ENCODE measurements around the gene CFL1. TPM values are rescaled to one million over a fixed set of nuclear protein-coding genes. Genes with fewer than 3 reads are reported as not detected.

CFL1 gene
- total RNA-seq, 1 experiment from 2014 or later: 960 TPM

- H3K27me3 Mint-ChIP-seq (ENCODE audit: insufficient read depth, unreplicated experiment): no peaks in the 10 kb centered on the region
- no peaks in the 10 kb centered on the region for H3K9me3 Mint-ChIP-seq (ENCODE audit: unreplicated experiment)
- CTCF ChIA-PET: interaction anchor here (7.7 kb wide), 1 partner anchor 24 kb away, joined by 241 read pairs; the partner anchor contains the start of genes CCDC85B and FIBP
- peak in 1 of 2 experiments; percentile 32 for DNase-seq
- intact Hi-C loops (cut with micrococcal nuclease; ENCODE audit: unreplicated experiment): no loop called here
- POLR2A ChIA-PET: no interaction called here
- H3K27me3 ChIP-seq (replicated peaks; ENCODE audit: control insufficient read depth, insufficient read depth, low read length): no peaks in the 10 kb centered on the region
- H3K4me3 Mint-ChIP-seq (ENCODE audit: unreplicated experiment): no peak overlapping the region
- no peaks in the 10 kb centered on the region for H3K36me3 ChIP-seq (ENCODE audit: control insufficient read depth, insufficient read depth, low read length)
- peaks cover 56% of the 10 kb centered on the region for H3K36me3 Mint-ChIP-seq (ENCODE audit: insufficient read depth, unreplicated experiment)
- no peak overlapping the region for H3K4me3 ChIP-seq (ENCODE audit: low read depth, low read length)
- no peaks in the 10 kb centered on the region for H3K9me3 ChIP-seq
- H3K4me1 Mint-ChIP-seq (ENCODE audit: low read depth, unreplicated experiment): peaks cover 8% of the 10 kb centered on the region
- no TSS peak for BruUV-seq (replicated peaks)
- peaks cover 8% of the 10 kb centered on the region for H3K4me1 ChIP-seq
- no peak overlapping the region for H3K27ac Mint-ChIP-seq (ENCODE audit: unreplicated experiment)
- TF ChIP-seq CTCF (IDR thresholded peaks at IDR 0.05; ENCODE audit: insufficient read depth in 1 of 2, low read depth in 1 of 2, low read length in 1 of 2, severe bottlenecking in 1 of 2, unreplicated experiment in 1 of 2): no peak
Measured at GRCh38 chr11:65862941-65863888, 5.2 kb upstream of the CFL1 start.

GRCh38 chr11:65862191-65862735 is 4.3 kb upstream of the CFL1 start:
- POLR2A ChIA-PET: no interaction called here
- Histone ChIP-seq H3K36me3 (ENCODE audit: control insufficient read depth, insufficient read depth, low read length) (no peaks in the 10 kb centered on the region), H3K4me3 (ENCODE audit: low read depth, low read length) (no peak overlapping the region)

More at GRCh38 chr11:65862191-65862735, 4.3 kb upstream of the CFL1 start:
- Histone ChIP-seq H3K27me3 (replicated peaks; ENCODE audit: control insufficient read depth, insufficient read depth, low read length) (no peaks in the 10 kb centered on the region), H3K4me1 (peaks cover 8% of the 10 kb centered on the region), H3K9me3 (no peaks in the 10 kb centered on the region)
- Mint-ChIP-seq H3K27ac (ENCODE audit: unreplicated experiment) (no peak overlapping the region), H3K4me3 (ENCODE audit: unreplicated experiment) (peak overlapping the region; percentile 0), H3K27me3 (ENCODE audit: insufficient read depth, unreplicated experiment) (no peaks in the 10 kb centered on the region), H3K36me3 (ENCODE audit: insufficient read depth, unreplicated experiment) (peaks cover 64% of the 10 kb centered on the region), H3K4me1 (ENCODE audit: low read depth, unreplicated experiment) (peaks cover 8% of the 10 kb centered on the region), H3K9me3 (ENCODE audit: unreplicated experiment) (no peaks in the 10 kb centered on the region)
- DNase-seq: peak in 1 of 2 experiments; percentile 23
- BruUV-seq (replicated peaks): no TSS peak
- CTCF ChIA-PET: interaction anchor here (4.3 to 7.7 kb wide), 2 partner anchors 25 to 150 kb away, joined by 27 to 241 read pairs; partner anchors contain the start of genes CCDC85B, FIBP and KAT5
- intact Hi-C loops (cut with micrococcal nuclease; ENCODE audit: unreplicated experiment): no loop called here
- no peak for TF ChIP-seq CTCF (IDR thresholded peaks at IDR 0.05; ENCODE audit: insufficient read depth in 1 of 2, low read depth in 1 of 2, low read length in 1 of 2, severe bottlenecking in 1 of 2, unreplicated experiment in 1 of 2)

Data from Caco-2 (cell line).